Tibial nerve (tissue), 3 donors: ENCODE measurements around the gene LGI4.

Experiments used
- POLR2A ChIP-seq, 2 donors: fragments of 450-650 bp; IDR thresholded peaks; one replicate each; pipeline ENCODE4 v1.6.1; 2017; ENCODE audit warnings: antibody characterized with exemption in 2 of 2, mild to moderate bottlenecking in 2 of 2, moderate library complexity in 2 of 2
- TF ChIP-seq, protein P1 (sequence below), 5 experiments: fragments of 200-600 bp in 3 of 5; fragments of 450-650 bp in 2 of 5; sonication (generic) in 3 of 5; IDR thresholded peaks; one replicate each; pipeline ENCODE4 v1.5.1; 2016 to 2019; ENCODE audit warnings: antibody characterized with exemption in 5 of 5, mild to moderate bottlenecking in 3 of 5, moderate library complexity in 2 of 5

DNA sequence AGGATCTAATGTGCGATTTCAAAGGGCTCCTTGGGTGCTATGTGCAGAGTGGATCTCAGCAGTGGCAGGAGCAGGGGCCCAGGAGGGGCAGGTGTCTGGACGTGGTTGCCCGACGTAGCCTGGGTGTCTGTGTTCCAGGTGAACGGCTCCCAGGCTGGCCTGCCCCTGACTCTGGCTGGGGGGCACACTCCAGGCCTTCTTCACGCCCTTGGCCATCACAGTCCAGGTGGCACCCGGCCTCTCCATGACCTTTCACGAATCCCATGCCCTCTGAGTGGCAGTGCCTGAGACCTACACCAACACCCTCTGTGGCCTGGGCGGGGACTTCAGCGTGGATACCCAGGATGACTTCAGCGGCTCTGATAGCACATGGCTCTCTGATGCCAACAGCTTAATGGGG is 30.5 kb downstream of the LGI4 start:
- no peak for TF ChIP-seq POLR2A (IDR thresholded peaks at IDR 0.05)
- TF ChIP-seq, protein P1, sequence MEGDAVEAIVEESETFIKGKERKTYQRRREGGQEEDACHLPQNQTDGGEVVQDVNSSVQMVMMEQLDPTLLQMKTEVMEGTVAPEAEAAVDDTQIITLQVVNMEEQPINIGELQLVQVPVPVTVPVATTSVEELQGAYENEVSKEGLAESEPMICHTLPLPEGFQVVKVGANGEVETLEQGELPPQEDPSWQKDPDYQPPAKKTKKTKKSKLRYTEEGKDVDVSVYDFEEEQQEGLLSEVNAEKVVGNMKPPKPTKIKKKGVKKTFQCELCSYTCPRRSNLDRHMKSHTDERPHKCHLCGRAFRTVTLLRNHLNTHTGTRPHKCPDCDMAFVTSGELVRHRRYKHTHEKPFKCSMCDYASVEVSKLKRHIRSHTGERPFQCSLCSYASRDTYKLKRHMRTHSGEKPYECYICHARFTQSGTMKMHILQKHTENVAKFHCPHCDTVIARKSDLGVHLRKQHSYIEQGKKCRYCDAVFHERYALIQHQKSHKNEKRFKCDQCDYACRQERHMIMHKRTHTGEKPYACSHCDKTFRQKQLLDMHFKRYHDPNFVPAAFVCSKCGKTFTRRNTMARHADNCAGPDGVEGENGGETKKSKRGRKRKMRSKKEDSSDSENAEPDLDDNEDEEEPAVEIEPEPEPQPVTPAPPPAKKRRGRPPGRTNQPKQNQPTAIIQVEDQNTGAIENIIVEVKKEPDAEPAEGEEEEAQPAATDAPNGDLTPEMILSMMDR (IDR thresholded peaks at IDR 0.05), result no peak
